ENCODE measurements around the gene AMER3.

DNA sequence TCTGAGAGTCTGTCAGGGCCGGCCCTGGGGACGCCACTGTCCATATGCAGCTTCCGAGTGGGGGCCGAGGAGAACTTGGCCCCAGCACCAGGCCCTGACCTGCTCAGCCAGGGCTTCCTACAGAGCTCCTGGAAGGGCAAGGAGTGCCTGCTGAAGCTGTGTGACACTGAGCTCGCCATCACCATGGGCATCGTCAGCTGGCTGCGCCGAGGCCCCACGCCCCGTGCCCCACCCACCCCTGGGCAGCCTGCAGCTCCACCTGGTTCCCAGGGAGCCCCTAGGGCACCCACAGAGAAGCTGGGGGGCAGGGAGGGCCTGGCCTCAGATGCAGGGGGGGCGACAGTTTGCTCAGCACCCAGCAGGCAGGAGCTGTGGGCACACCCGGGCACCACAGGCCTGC lies 8.1 kb downstream of the AMER3 start:
- TF ChIP-seq, protein P1, sequence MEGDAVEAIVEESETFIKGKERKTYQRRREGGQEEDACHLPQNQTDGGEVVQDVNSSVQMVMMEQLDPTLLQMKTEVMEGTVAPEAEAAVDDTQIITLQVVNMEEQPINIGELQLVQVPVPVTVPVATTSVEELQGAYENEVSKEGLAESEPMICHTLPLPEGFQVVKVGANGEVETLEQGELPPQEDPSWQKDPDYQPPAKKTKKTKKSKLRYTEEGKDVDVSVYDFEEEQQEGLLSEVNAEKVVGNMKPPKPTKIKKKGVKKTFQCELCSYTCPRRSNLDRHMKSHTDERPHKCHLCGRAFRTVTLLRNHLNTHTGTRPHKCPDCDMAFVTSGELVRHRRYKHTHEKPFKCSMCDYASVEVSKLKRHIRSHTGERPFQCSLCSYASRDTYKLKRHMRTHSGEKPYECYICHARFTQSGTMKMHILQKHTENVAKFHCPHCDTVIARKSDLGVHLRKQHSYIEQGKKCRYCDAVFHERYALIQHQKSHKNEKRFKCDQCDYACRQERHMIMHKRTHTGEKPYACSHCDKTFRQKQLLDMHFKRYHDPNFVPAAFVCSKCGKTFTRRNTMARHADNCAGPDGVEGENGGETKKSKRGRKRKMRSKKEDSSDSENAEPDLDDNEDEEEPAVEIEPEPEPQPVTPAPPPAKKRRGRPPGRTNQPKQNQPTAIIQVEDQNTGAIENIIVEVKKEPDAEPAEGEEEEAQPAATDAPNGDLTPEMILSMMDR (IDR thresholded peaks at IDR 0.05), result no peak
- TF ChIP-seq POLR2A (IDR thresholded peaks at IDR 0.05), result no peak

Data from lower leg skin (tissue), 3 donors.